Tibial artery (tissue), 4 donors: ENCODE data around the gene PBX2.

ENCODE experiments used
- DNase-seq, 2 donors: peaks; one replicate each; pipeline ENCODE4 v3.0.0-alpha.2; 2019
- H3K27ac ChIP-seq, 2 donors: fragments of 200-600 bp; sonication (generic) in 1 of 2; 1 replicate in 1 of 2; 2 replicates in 1 of 2; pipeline ENCODE4 v1.5.1; 2018 to 2019; ENCODE audit warnings: mild to moderate bottlenecking in 1 of 2
- H3K27me3 ChIP-seq, 2 donors: fragments of 200-600 bp; sonication (generic) in 1 of 2; one replicate each; pipeline versions ENCODE4 v1.5.1 to v1.6.0; 2016 to 2019
- H3K36me3 ChIP-seq, 3 donors: fragments of 200-600 bp; sonication (generic) in 2 of 3; one replicate each; pipeline ENCODE4 v1.5.1; 2016 to 2019; ENCODE audit warnings: mild to moderate bottlenecking in 2 of 3
- H3K4me1 ChIP-seq, 4 donors: fragments of 200-600 bp; sonication (generic) in 2 of 4; 1 replicate in 3 of 4; 2 replicates in 1 of 4; pipeline ENCODE4 v1.5.1; 2016 to 2019
- H3K4me3 ChIP-seq, 2 donors: fragments of 200-600 bp; sonication (generic) in 1 of 2; 1 replicate in 1 of 2; 2 replicates in 1 of 2; pipeline ENCODE4 v1.5.1; 2018 to 2019; ENCODE audit warnings: mild to moderate bottlenecking in 2 of 2
- H3K9me3 ChIP-seq, 3 donors: fragments of 200-600 bp; sonication (generic) in 1 of 3; one replicate each; pipeline ENCODE4 v1.5.1; 2016 to 2019
- intact Hi-C: fragments of 100-400 bp; cut with DNase I; formaldehyde crosslinking; loops from one replicate; pipeline ENCODE4 v1.15.0; 2023; ENCODE audit warnings: low total_unique reads
- TF ChIP-seq, protein P1 (sequence below), 2 experiments: fragments of 200-600 bp in 1 of 2; fragments of 450-650 bp in 1 of 2; IDR thresholded peaks; one replicate each; pipeline ENCODE4 v1.5.1; 2017 to 2019; ENCODE audit warnings: antibody characterized with exemption in 2 of 2, mild to moderate bottlenecking in 1 of 2, moderate library complexity in 1 of 2

The PBX2 gene

DNA sequence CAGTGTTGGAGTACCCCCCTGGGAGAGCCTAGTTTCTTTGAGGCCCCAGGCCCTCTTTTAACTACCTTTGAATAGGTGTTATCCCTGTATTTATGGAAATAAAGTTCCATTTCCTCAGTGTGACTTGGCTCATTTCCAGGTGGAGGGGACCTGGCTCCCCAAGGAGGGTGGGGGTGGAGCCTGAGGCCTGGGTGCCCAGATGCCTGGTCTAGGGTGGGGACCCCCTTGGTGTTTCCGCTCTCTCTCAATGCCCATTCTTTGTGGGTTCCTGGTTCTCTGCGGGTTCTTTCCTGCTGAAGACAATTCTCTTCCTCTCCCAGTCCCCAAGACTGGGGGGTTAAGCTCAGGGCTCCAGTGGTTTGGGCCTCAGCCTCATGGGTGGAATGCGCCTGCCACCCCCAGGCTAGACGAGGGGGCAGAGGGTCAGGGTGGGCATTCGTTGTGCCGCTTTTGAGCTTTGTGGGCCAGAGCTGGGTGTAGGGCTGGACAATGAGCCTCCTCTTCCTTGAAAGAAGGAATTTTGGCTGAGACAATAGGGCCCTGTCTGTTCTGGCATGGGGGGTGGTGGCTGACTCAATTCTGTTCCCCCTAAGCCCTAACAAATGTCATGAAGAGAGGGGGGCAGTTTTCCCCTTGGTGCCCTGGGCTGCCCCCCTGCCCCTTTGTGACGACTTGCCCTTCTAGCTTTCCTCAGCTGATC lies 26.3 kb downstream of the PBX2 start:
- H3K27me3 ChIP-seq, result no peaks in the 10 kb centered on the region
- H3K27ac ChIP-seq, result peak overlapping the region in 1 of 2 donors; percentile 19
- no peaks in the 10 kb centered on the region for H3K9me3 ChIP-seq
- no peak for DNase-seq
- TF ChIP-seq, protein P1, sequence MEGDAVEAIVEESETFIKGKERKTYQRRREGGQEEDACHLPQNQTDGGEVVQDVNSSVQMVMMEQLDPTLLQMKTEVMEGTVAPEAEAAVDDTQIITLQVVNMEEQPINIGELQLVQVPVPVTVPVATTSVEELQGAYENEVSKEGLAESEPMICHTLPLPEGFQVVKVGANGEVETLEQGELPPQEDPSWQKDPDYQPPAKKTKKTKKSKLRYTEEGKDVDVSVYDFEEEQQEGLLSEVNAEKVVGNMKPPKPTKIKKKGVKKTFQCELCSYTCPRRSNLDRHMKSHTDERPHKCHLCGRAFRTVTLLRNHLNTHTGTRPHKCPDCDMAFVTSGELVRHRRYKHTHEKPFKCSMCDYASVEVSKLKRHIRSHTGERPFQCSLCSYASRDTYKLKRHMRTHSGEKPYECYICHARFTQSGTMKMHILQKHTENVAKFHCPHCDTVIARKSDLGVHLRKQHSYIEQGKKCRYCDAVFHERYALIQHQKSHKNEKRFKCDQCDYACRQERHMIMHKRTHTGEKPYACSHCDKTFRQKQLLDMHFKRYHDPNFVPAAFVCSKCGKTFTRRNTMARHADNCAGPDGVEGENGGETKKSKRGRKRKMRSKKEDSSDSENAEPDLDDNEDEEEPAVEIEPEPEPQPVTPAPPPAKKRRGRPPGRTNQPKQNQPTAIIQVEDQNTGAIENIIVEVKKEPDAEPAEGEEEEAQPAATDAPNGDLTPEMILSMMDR (IDR thresholded peaks at IDR 0.05), result no peak
- no peak overlapping the region for H3K4me3 ChIP-seq
- no peaks in the 10 kb centered on the region for H3K4me1 ChIP-seq
- H3K36me3 ChIP-seq, result peaks cover 28 to 84% (median 53%) of the 10 kb centered on the region in 3 donors
- intact Hi-C loops, result no loop called here

DNA sequence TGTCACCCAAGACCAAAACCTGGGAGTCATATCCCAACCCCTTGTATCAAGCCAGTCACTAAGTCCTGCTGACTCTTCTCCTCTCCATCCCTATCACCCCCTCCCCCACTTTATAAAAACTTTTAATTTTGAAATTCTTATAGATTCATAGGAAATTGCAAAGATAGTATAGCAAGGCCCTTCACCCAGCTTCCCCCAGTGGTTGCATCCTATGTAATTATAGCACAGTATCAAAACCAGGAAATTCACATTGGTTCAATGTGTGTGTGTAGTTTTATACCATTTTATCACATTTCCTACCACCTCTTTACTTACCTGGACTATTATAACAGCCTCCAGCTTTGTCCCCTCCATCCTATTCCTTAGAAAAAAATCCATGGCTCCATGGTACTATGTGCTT lies 31.9 kb downstream of the PBX2 start:
- Histone ChIP-seq H3K27ac (no peak overlapping the region), H3K27me3 (no peaks in the 10 kb centered on the region), H3K4me1 (peaks cover 0 to 20% (median 13%) of the 10 kb centered on the region in 4 donors), H3K4me3 (no peak overlapping the region), H3K36me3 (peaks cover 18 to 72% (median 26%) of the 10 kb centered on the region in 3 donors), H3K9me3 (no peaks in the 10 kb centered on the region)
- intact Hi-C loops, result no loop called here
- TF ChIP-seq, protein P1 (IDR thresholded peaks at IDR 0.05), result no peak
- no peak for DNase-seq

DNA sequence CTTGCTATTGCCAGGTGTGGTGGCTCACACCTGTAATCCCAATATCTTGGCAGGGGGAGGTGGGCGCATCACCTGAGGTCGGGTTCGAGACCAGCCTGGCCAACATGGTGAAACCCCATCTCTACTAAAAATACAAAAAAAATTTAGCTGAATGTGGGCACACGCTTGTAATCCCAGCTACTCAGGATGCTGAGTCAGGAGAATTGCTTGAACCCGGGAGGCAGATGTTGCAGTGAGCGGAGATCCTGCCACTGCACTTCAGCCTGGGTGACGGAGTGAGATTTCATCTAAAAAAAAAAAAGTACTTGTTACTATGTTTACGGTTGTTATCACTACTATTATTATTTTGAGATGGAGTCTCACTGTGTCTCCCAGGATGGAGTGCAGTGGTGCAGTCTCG lies 33.1 kb downstream of the PBX2 start:
- no peak overlapping the region for H3K27ac ChIP-seq
- DNase-seq, result no peak
- peaks cover 13 to 61% (median 17%) of the 10 kb centered on the region in 3 donors for H3K36me3 ChIP-seq
- H3K4me3 ChIP-seq, result no peak overlapping the region
- intact Hi-C loops, result loop anchor here (2.0 kb wide), 1 partner anchor 18 kb away; no protein-coding TSS in a partner anchor
- H3K27me3 ChIP-seq, result no peaks in the 10 kb centered on the region
- TF ChIP-seq, protein P1 (IDR thresholded peaks at IDR 0.05), result no peak
- H3K9me3 ChIP-seq, result no peaks in the 10 kb centered on the region
- H3K4me1 ChIP-seq, result peaks cover 0 to 32% (median 23%) of the 10 kb centered on the region in 4 donors

DNA sequence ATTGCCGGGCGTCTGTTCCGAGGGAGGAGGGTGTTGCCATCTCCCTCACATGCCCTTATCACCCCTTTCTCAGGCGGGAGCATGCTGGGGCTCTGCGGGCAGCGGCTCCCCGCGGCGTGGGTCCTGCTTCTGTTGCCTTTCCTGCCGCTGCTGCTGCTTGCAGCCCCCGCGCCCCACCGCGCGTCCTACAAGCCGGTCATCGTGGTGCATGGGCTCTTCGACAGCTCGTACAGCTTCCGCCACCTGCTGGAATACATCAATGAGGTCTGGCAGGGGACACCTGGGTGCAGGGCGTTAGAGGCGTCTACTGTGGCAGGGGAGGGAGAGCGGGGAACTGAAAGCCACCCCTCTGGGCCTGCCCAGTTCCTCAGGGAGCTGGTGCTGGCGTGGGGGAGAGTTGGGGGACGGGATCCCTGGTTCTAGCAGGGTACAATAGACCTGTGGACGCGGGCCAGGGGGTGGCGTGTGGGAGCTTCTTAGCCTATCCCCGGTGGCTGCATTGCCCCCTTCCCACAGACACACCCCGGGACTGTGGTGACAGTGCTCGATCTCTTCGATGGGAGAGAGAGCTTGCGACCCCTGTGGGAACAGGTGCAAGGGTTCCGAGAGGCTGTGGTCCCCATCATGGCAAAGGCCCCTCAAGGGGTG lies 35.4 kb downstream of the PBX2 start:
- intact Hi-C loops, result loop anchor here (2.0 to 5.0 kb wide), 2 partner anchors 36 to 67 kb away; no protein-coding TSS in a partner anchor
- H3K4me3 ChIP-seq, result peak overlapping the region; percentile 67 to 81
- H3K36me3 ChIP-seq, result peaks cover 13 to 41% (median 17%) of the 10 kb centered on the region in 3 donors
- H3K4me1 ChIP-seq, result peaks cover 0 to 49% (median 39%) of the 10 kb centered on the region in 4 donors
- TF ChIP-seq, protein P1 (IDR thresholded peaks at IDR 0.05), result peak; percentile 57 to 69
- H3K27ac ChIP-seq, result peak overlapping the region; percentile 92 to 98
- H3K27me3 ChIP-seq, result no peaks in the 10 kb centered on the region
- H3K9me3 ChIP-seq, result no peaks in the 10 kb centered on the region
- peak; percentile 60 to 83 for DNase-seq

DNA sequence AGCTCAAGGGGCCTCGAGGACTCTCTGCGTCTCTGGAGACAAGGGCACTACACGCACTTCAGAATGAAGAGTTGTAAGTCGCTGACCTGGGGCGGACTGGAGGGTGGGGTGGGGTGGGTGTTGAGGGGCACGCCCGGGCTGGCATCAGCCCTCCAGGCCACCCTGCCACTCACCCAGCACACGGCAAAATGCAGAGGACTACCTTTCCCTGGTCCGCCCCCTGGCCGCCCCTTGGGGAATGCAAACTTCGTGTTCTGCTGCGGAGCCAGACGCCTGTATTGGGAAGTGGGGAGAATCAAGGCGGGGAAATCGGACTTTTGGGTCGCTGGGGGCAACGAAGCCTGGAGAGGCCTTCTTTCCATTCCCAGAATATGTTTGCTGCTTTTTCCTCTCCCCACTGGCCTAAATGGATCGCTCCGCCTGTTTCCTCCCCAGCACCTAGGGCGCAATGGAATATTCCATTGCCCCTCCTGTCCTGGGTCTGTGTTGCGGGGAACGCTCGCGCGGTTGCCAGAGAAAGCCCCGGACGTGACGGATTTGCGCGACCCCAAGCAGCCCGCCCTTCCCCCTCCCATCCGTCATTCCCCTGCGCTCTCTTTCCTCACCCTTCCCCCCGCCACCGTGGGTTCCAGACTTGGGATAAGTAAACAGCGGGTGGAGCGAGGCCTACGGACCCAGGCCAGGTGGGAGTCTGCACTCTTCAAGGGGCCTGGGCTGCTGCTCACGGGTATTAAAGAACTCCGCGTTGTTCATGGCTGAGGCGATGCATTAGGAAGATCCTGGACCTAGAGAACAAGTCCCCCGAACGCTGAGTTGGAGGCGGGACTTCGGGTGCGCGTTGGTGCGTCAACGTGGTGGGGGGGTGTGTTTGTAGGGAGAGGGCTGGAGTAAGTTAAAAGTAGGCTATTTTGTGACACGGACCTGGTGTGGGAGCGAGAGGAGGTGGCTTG lies 36.2 kb downstream of the PBX2 start, which contains the start of gene PPT2:
PPT2 (plus strand) TSS at position 578 of the 950 bp plus-strand sequence. CDS start 454 bp downstream, outside the sequence.
- intact Hi-C loops, result loop anchor here (2.0 to 5.0 kb wide), 2 partner anchors 35 to 67 kb away; no protein-coding TSS in a partner anchor

More for the DNA sequence above, 36.2 kb downstream of the PBX2 start, which contains the start of gene PPT2:
- H3K4me1 ChIP-seq, result peaks cover 0 to 49% (median 39%) of the 10 kb centered on the region in 4 donors
- peak; percentile 94 to 97 for DNase-seq
- TF ChIP-seq, protein P1 (IDR thresholded peaks at IDR 0.05), result peak in 1 of 2 experiments; percentile 18
- H3K27me3 ChIP-seq, result no peaks in the 10 kb centered on the region
- no peaks in the 10 kb centered on the region for H3K9me3 ChIP-seq
- peak within 1 kb of the TSS; percentile 92 to 98 for H3K27ac ChIP-seq
- H3K36me3 ChIP-seq, result peaks cover 18 to 40% (median 20%) of the 10 kb centered on the region in 3 donors
- peak within 1 kb of the TSS; percentile 67 to 81 for H3K4me3 ChIP-seq
